GM12878 (cell line): ENCODE results near the gene FN1. TPM values are rescaled to one million over a fixed set of nuclear protein-coding genes. Genes with fewer than 3 reads are reported as not detected.

Source experiments
- ATAC-seq: fragments of 200-7000 bp; cut with Tn5 transposase; 3 replicates; pipeline ENCODE4 v1.9.1; 2020; ENCODE audit warnings: mild to moderate bottlenecking, moderate library complexity
- BruUV-seq: library from RNA; stranded (reverse); fragments of 400-500 nt; replicated peaks from 2 replicates; lab custom pipeline; 2021; lab: Mats Ljungman, UMichigan
- CTCF ChIA-PET: fragments of 300-600 bp; sonication (Branson Sonifier 250); formaldehyde crosslinking; extraction: SDS; loops from one replicate; lab custom pipeline; 2021; ENCODE audit warnings: inconsistent platforms; lab: Yijun Ruan, JAX
- POLR2A ChIA-PET: fragments of 350-600 bp; formaldehyde crosslinking; extraction: SDS; loops from one replicate; lab custom pipeline; 2021; ENCODE audit warnings: inconsistent platforms; lab: Charles Lee
- RAD21 ChIA-PET: fragments of 300-600 bp; sonication (Branson Sonifier 250); formaldehyde crosslinking; loops from one replicate; lab custom pipeline; 2023; ENCODE audit warnings: antibody characterized with exemption; ENCODE audit not compliant: unreplicated experiment; lab: Charles Lee
- SMC1A ChIA-PET: fragments of 300-600 bp; sonication (Branson Sonifier 250); formaldehyde crosslinking; loops from one replicate; lab custom pipeline; 2023; ENCODE audit not compliant: unreplicated experiment, uncharacterized antibody; lab: Charles Lee
- DNase-seq: peaks from one replicate; pipeline ENCODE4 v3.0.0-alpha.2; 2011; ENCODE audit warnings: low read depth, low spot score
- FAIRE-seq: peaks from 3 replicates; lab custom pipeline; 2011; peaks lifted over from hg19 to GRCh38; lab: Jason Lieb, UNC
- H2AFZ ChIP-seq: 2 replicates; pipeline ENCODE4 v1.6.0; 2011; ENCODE audit warnings: low read depth, low read length, control low read depth; ENCODE audit not compliant: control insufficient read depth
- H3K27ac ChIP-seq: 2 replicates; pipeline ENCODE4 v1.5.1; 2011; ENCODE audit warnings: control low read depth; ENCODE audit not compliant: control insufficient read depth, insufficient read depth
- H3K27me3 ChIP-seq, 2 experiments: replicated peaks in 1 of 2; 2 replicates each; pipeline versions ENCODE4 v1.6.0 to v1.6.1; 2011; ENCODE audit warnings: low read length in 1 of 2; ENCODE audit not compliant: control insufficient read depth in 2 of 2, insufficient read depth in 2 of 2
- H3K36me3 ChIP-seq, 2 experiments: 2 replicates each; pipeline ENCODE4 v1.5.1; 2011; ENCODE audit warnings: low read length in 1 of 2; ENCODE audit not compliant: control insufficient read depth in 2 of 2, insufficient read depth in 2 of 2
- H3K4me1 ChIP-seq: 2 replicates; pipeline ENCODE4 v1.6.1; 2011; ENCODE audit warnings: mild to moderate bottlenecking, low read length, moderate library complexity, mixed read lengths; ENCODE audit not compliant: control insufficient read depth, insufficient read depth
- H3K4me2 ChIP-seq: 2 replicates; pipeline ENCODE4 v1.6.0; 2011; ENCODE audit warnings: control low read depth; ENCODE audit not compliant: control insufficient read depth, insufficient read depth
- H3K4me3 ChIP-seq: fragments of 200-600 bp; sonication (generic); 2 replicates; pipeline ENCODE4 v1.5.1; 2016
- H3K79me2 ChIP-seq: 2 replicates; pipeline ENCODE4 v1.6.0; 2011; ENCODE audit warnings: low read length; ENCODE audit not compliant: control insufficient read depth, insufficient read depth
- H3K9ac ChIP-seq: 2 replicates; pipeline ENCODE4 v1.8.0; 2011; ENCODE audit warnings: low read length, control low read depth, mixed read lengths; ENCODE audit not compliant: control insufficient read depth, insufficient read depth
- H3K9me3 ChIP-seq: replicated peaks from 3 replicates; pipeline ENCODE4 v1.5.1; 2011; ENCODE audit warnings: mild to moderate bottlenecking, low read length; ENCODE audit not compliant: control insufficient read depth, insufficient read depth
- H4K20me1 ChIP-seq: 2 replicates; pipeline ENCODE4 v1.6.0; 2011; ENCODE audit not compliant: control insufficient read depth, insufficient read depth
- POU2F2 ChIP-seq: IDR thresholded peaks from 3 replicates; pipeline ENCODE4 v1.6.1; 2011; ENCODE audit warnings: low read depth, mild to moderate bottlenecking, low read length, borderline replicate concordance
- SIX5 ChIP-seq: IDR thresholded peaks from 2 replicates; pipeline ENCODE4 v1.6.1; 2011; ENCODE audit warnings: mild to moderate bottlenecking, low read depth, low read length, moderate library complexity; ENCODE audit not compliant: severe bottlenecking
- TCF3 ChIP-seq: IDR thresholded peaks from 2 replicates; pipeline ENCODE4 v1.6.1; 2012; ENCODE audit warnings: low read depth, mild to moderate bottlenecking, low read length, borderline replicate concordance; ENCODE audit not compliant: insufficient read depth
- YBX1 ChIP-seq: fragments of 450-650 bp; IDR thresholded peaks from 2 replicates; pipeline ENCODE4 v1.6.1; 2016; ENCODE audit warnings: antibody characterized with exemption
- WGBS: methylation state at CpG from one replicate; pipeline ENCODE4 v1.1.6; 2016; ENCODE audit warnings: low lambda C conversion rate; ENCODE audit not compliant: insufficient replicate concordance, insufficient coverage; ENCODE audit errors: missing lambda C conversion rate; 5-methylcytosine and 5-hydroxymethylcytosine counted together
- in situ Hi-C: fragments of 300-500 bp; cut with MboI; formaldehyde crosslinking; loops from 9 replicates; pipeline ENCODE4 v1.14.3; 2018; ENCODE audit warnings: mixed read lengths
- intact Hi-C: fragments of 100-400 bp; cut with micrococcal nuclease; formaldehyde crosslinking; loops from one replicate; pipeline ENCODE4 v1.14.2; 2022; ENCODE audit not compliant: unreplicated experiment
- polyA plus RNA-seq, 11 experiments: library from polyadenylated mRNA; depleted of rRNA in 4 of 11; unstranded in 6 of 11; stranded (reverse) in 5 of 11; fragments of >200 nt; fragmentation: Nextera tagmentation in 4 of 11; fragmentation: Illumina TruSeq in 1 of 11; extraction: Ambion mirVana in 4 of 11; extraction: Trizol in 1 of 11; gene quantifications; 1 replicate in 1 of 11; 2 replicates in 10 of 11; pipeline versions ENCODE4 v1.2.1 to v1.2.3, GENCODE V29; 2011 to 2016; ENCODE audit warnings: inconsistent platforms in 2 of 11, missing spikeins in 2 of 11, low read depth in 1 of 11
- total RNA-seq, 4 experiments: library from RNA; depleted of rRNA in 3 of 4; stranded (reverse); fragments of >200 nt in 3 of 4; fragmentation: Illumina TruSeq in 1 of 4; extraction: Trizol in 1 of 4; gene quantifications; 2 replicates each; pipeline versions ENCODE4 v1.2.1 to v1.2.3, GENCODE V29; 2013 to 2021
- TF ChIP-seq, protein P1 (sequence below): fragments of 450-650 bp; formaldehyde crosslinking; IDR thresholded peaks from 2 replicates; pipeline ENCODE4 v1.4.0; 2022; ENCODE audit warnings: mild to moderate bottlenecking, moderate library complexity
- TF ChIP-seq, protein P2 (sequence below): fragments of 450-650 bp; IDR thresholded peaks from 2 replicates; pipeline ENCODE4 v1.6.1; 2017; ENCODE audit warnings: low read depth, mild to moderate bottlenecking, moderate library complexity

The FN1 gene
- total and polyA plus RNA-seq, 10 of the 15 experiments (the other 5 are each of a cell fraction or from before 2014, with no cell fraction given): 0.60 to 9.4 (median 1.5) TPM

DNA sequence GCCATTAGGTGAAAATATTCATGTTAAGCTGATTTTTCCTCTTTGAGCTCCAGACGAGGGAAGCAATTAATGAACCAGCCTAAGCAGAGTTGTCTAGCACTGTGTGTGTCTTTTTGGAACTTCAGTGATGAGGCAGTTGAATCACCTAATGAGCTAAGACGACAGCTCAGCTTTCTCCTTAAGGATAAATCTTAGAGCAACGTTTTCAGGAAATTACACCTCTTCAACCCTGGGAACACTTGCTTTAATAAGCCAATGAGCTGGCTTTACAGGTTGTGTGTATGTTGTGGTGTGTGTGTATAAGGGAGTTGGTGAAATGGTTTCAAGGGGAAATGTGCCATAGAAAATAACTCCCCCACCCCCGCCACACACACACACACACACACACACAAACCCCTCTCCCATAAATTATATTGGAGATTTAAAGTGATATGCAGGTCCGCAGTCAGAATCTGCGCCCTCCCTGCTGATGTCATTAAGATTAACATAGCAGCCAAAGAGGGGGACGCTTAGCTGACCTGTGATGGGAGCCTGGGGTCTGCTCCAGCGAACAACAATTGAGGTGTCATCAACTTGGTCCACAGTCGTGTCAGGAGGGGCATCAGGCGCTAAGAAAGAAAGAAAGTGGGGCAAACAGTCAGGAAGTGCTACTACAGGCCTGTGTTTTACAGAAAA is 28.1 kb downstream of the FN1 start:
- in situ Hi-C loops: no loop called here
- H3K4me1 ChIP-seq: no peaks in the 10 kb centered on the region
- ChIA-PET POLR2A (interaction anchor here (0.6 to 1.7 kb wide), 2 partner anchors 42 to 71 kb away, joined by 3 read pairs; no protein-coding TSS in a partner anchor), CTCF (no interaction called here), RAD21 (no interaction called here), SMC1A (interaction anchor here (0.7 to 1.6 kb wide), 4 partner anchors 8 to 510 kb away, joined by 3 to 4 read pairs (median 4); no protein-coding TSS in a partner anchor)
- H3K4me2 ChIP-seq: no peak overlapping the region
- H3K9ac ChIP-seq: no peak overlapping the region
- no peaks in the 10 kb centered on the region; the same call in 2 of the 3 replicates for H3K9me3 ChIP-seq
- ATAC-seq: no peak
- no peak for FAIRE-seq
- H3K4me3 ChIP-seq: no peak overlapping the region
- H3K27ac ChIP-seq: no peak overlapping the region
- H3K79me2 ChIP-seq: no peaks in the 10 kb centered on the region
- DNase-seq: no peak
- intact Hi-C loops: no loop called here
- no peaks in the 10 kb centered on the region for H4K20me1 ChIP-seq
- no peak for TF ChIP-seq SIX5
- TF ChIP-seq, protein P1, sequence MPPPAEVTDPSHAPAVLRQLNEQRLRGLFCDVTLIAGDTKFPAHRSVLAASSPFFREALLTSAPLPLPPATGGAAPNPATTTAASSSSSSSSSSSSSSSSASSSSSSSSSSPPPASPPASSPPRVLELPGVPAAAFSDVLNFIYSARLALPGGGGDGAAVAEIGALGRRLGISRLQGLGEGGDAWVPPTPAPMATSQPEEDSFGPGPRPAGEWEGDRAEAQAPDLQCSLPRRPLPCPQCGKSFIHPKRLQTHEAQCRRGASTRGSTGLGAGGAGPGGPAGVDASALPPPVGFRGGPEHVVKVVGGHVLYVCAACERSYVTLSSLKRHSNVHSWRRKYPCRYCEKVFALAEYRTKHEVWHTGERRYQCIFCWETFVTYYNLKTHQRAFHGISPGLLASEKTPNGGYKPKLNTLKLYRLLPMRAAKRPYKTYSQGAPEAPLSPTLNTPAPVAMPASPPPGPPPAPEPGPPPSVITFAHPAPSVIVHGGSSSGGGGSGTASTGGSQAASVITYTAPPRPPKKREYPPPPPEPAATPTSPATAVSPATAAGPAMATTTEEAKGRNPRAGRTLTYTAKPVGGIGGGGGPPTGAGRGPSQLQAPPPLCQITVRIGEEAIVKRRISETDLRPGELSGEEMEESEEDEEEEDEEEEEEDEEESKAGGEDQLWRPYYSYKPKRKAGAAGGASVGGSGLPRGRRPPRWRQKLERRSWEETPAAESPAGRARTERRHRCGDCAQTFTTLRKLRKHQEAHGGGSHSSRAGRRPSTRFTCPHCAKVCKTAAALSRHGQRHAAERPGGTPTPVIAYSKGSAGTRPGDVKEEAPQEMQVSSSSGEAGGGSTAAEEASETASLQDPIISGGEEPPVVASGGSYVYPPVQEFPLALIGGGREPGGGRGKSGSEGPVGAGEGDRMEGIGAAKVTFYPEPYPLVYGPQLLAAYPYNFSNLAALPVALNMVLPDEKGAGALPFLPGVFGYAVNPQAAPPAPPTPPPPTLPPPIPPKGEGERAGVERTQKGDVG (CRISPR knock-in tag): no peak
- no peak for TF ChIP-seq POU2F2
- no peak for TF ChIP-seq TCF3
- TF ChIP-seq, protein P2, sequence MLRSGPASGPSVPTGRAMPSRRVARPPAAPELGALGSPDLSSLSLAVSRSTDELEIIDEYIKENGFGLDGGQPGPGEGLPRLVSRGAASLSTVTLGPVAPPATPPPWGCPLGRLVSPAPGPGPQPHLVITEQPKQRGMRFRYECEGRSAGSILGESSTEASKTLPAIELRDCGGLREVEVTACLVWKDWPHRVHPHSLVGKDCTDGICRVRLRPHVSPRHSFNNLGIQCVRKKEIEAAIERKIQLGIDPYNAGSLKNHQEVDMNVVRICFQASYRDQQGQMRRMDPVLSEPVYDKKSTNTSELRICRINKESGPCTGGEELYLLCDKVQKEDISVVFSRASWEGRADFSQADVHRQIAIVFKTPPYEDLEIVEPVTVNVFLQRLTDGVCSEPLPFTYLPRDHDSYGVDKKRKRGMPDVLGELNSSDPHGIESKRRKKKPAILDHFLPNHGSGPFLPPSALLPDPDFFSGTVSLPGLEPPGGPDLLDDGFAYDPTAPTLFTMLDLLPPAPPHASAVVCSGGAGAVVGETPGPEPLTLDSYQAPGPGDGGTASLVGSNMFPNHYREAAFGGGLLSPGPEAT: no peak
- TF ChIP-seq YBX1: no peak
- BruUV-seq: no TSS peak
- H3K27me3 ChIP-seq: no peaks in the 10 kb centered on the region
- H2AFZ ChIP-seq: no peak overlapping the region
- no peaks in the 10 kb centered on the region; a peak in 1 of 4 replicates for H3K36me3 ChIP-seq
- 15% methylated on average over 8 of the region's 10 CpGs for WGBS
